Spleen (tissue), 7 donors: Measurements from ENCODE around the gene CADM2.

Experiments
- CTCF ChIP-seq, 11 experiments: fragments of 200-600 bp in 7 of 11; fragments of 450-650 bp in 4 of 11; sonication (generic) in 4 of 11; IDR thresholded peaks in 8 of 11; conservative IDR thresholded peaks in 3 of 11; 1 replicate in 7 of 11; 2 replicates in 4 of 11; pipeline versions ENCODE4 v1.4.0 to v1.8.0; 2016 to 2021; ENCODE audit warnings: antibody characterized with exemption in 11 of 11, inconsistent platforms in 4 of 11, mild to moderate bottlenecking in 1 of 11
- POLR2A ChIP-seq, 3 donors: fragments of 450-650 bp; IDR thresholded peaks; one replicate each; pipeline ENCODE4 v1.5.1; 2017; ENCODE audit warnings: antibody characterized with exemption in 3 of 3, mild to moderate bottlenecking in 1 of 3
- donor health status: DM: no; HTN: no; CAD: no; lungs with moderate emphysema.
- donor health status: DM: no; HTN: no; CAD: no.
- donor health status: DM: no; HTN: no; CAD: no.

GRCh38 chr3:85567071-85567676 lies 608.4 kb downstream of the CADM2 start:
- peak in 6 of 11 experiments; percentile 12 to 61 (median 46) for TF ChIP-seq CTCF (IDR thresholded peaks at IDR 0.05 in 8 of 11, conservative IDR thresholded peaks at IDR 0.05 in 3 of 11)
- no peak for TF ChIP-seq POLR2A (IDR thresholded peaks at IDR 0.05)
